HG03108 (cell line): ENCODE data around the gene WDR37.

Source experiments
- ATAC-seq: cut with Tn5 transposase; IDR thresholded peaks from one replicate; pipeline ENCODE4 v1.9.1; 2021; ENCODE audit warnings: moderate library complexity; ENCODE audit not compliant: unreplicated experiment

Gene WDR37

GRCh38 chr10:1068380-1069361 lies 12.5 kb downstream of the WDR37 start:
- ATAC-seq: no peak

- no peak for ATAC-seq
These were observed 14.7 kb downstream of the WDR37 start for GRCh38 chr10:1070919-1071318.

GRCh38 chr10:1074052-1074747 lies 18.0 kb downstream of the WDR37 start:
- ATAC-seq: no peak

GRCh38 chr10:1074748-1075308 lies 18.6 kb downstream of the WDR37 start:
- ATAC-seq: no peak

- no peak for ATAC-seq
These were observed 22.5 kb downstream of the WDR37 start for GRCh38 chr10:1078668-1079067.

GRCh38 chr10:1083581-1083980 lies 27.4 kb downstream of the WDR37 start:
- no peak for ATAC-seq

GRCh38 chr10:1084011-1084950 lies 28.1 kb downstream of the WDR37 start:
- ATAC-seq: no peak

- no peak for ATAC-seq
These were observed 29.1 kb downstream of the WDR37 start for GRCh38 chr10:1085258-1085657.

- ATAC-seq: no peak
These were observed 30.6 kb downstream of the WDR37 start for GRCh38 chr10:1086787-1087186.

GRCh38 chr10:1089017-1089689 lies 33.0 kb downstream of the WDR37 start:
- no peak for ATAC-seq

- no peak for ATAC-seq
These were observed 34.5 kb downstream of the WDR37 start for GRCh38 chr10:1090696-1091095.

GRCh38 chr10:1093696-1094095 lies 37.5 kb downstream of the WDR37 start:
- no peak for ATAC-seq

GRCh38 chr10:1094112-1095057 lies 38.2 kb downstream of the WDR37 start:
- no peak for ATAC-seq

GRCh38 chr10:1095498-1095897 lies 39.3 kb downstream of the WDR37 start:
- ATAC-seq: no peak

- ATAC-seq: no peak
These were observed 40.2 kb downstream of the WDR37 start for GRCh38 chr10:1096287-1096889.

- no peak for ATAC-seq
These were observed 41.3 kb downstream of the WDR37 start for GRCh38 chr10:1097436-1097835.

- no peak for ATAC-seq
These were observed 44.0 kb downstream of the WDR37 start for GRCh38 chr10:1100143-1100542.

GRCh38 chr10:1100691-1101368 lies 44.6 kb downstream of the WDR37 start:
- ATAC-seq: no peak
